Ovary (tissue), 3 donors: ENCODE measurements around the gene GPR15.

Experiments
- EP300 ChIP-seq: sonication (generic); formaldehyde crosslinking; IDR thresholded peaks from one replicate; pipeline ENCODE4 v1.6.1; 2017; ENCODE audit warnings: antibody characterized with exemption
- POLR2A ChIP-seq: fragments of 450-650 bp; IDR thresholded peaks from one replicate; pipeline ENCODE4 v1.6.1; 2017; ENCODE audit warnings: antibody characterized with exemption, mild to moderate bottlenecking, moderate library complexity
- TF ChIP-seq, protein P1 (sequence below), 3 donors: fragments of 450-650 bp in 2 of 3; fragments of 200-600 bp in 1 of 3; IDR thresholded peaks; one replicate each; pipeline versions ENCODE4 v1.5.1 to v1.8.0; 2016 to 2022; ENCODE audit warnings: antibody characterized with exemption in 3 of 3, mild to moderate bottlenecking in 1 of 3
- donor health status: DM: no; HTN: no; CAD: no.

DNA sequence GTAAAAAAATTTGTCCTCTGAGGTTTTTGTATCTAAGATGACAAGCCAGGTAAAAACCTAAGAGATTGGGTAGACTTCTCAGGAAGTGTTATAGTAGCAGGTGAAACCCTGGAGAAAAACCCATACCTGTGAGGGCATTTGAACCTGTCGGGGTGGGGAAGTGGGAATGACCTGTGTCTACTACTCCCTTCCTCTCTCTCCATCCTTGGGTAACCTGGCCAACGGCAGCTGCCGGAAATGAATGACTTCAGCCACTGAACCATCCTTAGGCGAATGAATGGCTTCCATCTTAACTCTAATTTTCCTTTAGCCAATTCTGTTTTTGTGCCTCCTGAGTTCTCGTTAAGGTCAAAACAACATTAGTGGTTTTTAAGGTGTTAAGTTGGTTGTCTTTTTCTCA, 16.8 kb downstream of the GPR15 start:
- TF ChIP-seq, protein P1, sequence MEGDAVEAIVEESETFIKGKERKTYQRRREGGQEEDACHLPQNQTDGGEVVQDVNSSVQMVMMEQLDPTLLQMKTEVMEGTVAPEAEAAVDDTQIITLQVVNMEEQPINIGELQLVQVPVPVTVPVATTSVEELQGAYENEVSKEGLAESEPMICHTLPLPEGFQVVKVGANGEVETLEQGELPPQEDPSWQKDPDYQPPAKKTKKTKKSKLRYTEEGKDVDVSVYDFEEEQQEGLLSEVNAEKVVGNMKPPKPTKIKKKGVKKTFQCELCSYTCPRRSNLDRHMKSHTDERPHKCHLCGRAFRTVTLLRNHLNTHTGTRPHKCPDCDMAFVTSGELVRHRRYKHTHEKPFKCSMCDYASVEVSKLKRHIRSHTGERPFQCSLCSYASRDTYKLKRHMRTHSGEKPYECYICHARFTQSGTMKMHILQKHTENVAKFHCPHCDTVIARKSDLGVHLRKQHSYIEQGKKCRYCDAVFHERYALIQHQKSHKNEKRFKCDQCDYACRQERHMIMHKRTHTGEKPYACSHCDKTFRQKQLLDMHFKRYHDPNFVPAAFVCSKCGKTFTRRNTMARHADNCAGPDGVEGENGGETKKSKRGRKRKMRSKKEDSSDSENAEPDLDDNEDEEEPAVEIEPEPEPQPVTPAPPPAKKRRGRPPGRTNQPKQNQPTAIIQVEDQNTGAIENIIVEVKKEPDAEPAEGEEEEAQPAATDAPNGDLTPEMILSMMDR (IDR thresholded peaks at IDR 0.05): no peak
- TF ChIP-seq POLR2A (no peak), EP300 (no peak)
